SJSA1 (cell line): ENCODE data around the gene INPP4A. TPM values are rescaled to one million over a fixed set of nuclear protein-coding genes. Genes with fewer than 3 reads are reported as not detected.
A peak's percentile ranks its signal among the peaks of the same experiment; 100 is the strongest.

Experiments
- DNase-seq, 2 experiments: peaks; one replicate each; pipeline ENCODE4 v3.0.0-alpha.2; 2015 to 2020; ENCODE audit warnings: low spot score in 2 of 2, low read depth in 1 of 2
- H3K27ac ChIP-seq: fragments of 250-450 bp; sonication (Bioruptor Pico); 2 replicates; pipeline ENCODE4 v1.5.1; 2020; ENCODE audit warnings: mild to moderate bottlenecking, moderate library complexity
- H3K27me3 ChIP-seq: fragments of 250-450 bp; sonication (Bioruptor Pico); replicated peaks from 2 replicates; pipeline ENCODE4 v1.5.1; 2020; ENCODE audit warnings: mild to moderate bottlenecking, moderate library complexity
- H3K36me3 ChIP-seq: fragments of 250-450 bp; sonication (Bioruptor Pico); 2 replicates; pipeline ENCODE4 v1.5.1; 2020; ENCODE audit warnings: mild to moderate bottlenecking
- H3K4me1 ChIP-seq: fragments of 250-450 bp; sonication (Bioruptor Pico); replicated peaks from 2 replicates; pipeline ENCODE4 v1.6.1; 2021; ENCODE audit warnings: mild to moderate bottlenecking
- H3K4me3 ChIP-seq: fragments of 250-450 bp; sonication (Bioruptor Pico); 2 replicates; pipeline ENCODE4 v1.5.1; 2020; ENCODE audit warnings: mild to moderate bottlenecking
- H3K9me3 ChIP-seq: fragments of 250-450 bp; sonication (Bioruptor Pico); replicated peaks from 2 replicates; pipeline ENCODE4 v1.5.1; 2020; ENCODE audit warnings: mild to moderate bottlenecking
- total RNA-seq: library from RNA; depleted of rRNA; stranded (reverse); fragments of >200 nt; shearing (Covaris generic); gene quantifications from 2 replicates; pipeline ENCODE4 v1.2.3, GENCODE V29; 2014

The INPP4A gene
- total RNA-seq, 1 experiment from 2014 or later = 16.9 TPM

DNA sequence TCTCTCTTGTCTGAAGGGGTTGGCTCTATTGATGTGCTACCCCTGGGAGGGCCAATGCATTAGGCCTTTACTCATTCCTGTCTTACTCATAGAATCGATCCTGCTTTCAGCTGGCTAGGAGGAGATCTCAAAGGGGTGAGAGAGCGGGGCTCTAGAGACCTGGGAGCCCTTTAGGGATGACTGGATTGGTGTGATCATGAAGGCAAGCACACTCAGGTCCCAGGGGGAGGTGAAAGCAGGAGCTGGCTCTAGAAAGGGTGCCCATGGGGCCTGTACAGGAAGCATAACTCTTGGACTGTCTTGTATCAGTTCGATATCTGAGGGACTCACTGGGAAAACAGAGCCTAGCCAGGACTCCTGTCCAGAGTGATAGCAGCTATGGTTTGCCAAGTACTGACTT lies 47.8 kb downstream of the INPP4A start:
- H3K27me3 ChIP-seq = no peaks in the 10 kb centered on the region
- no peak overlapping the region for H3K27ac ChIP-seq
- peaks cover 5% of the 10 kb centered on the region; the same call in 1 of the 2 replicates for H3K9me3 ChIP-seq
- DNase-seq = no peak
- H3K36me3 ChIP-seq = no peaks in the 10 kb centered on the region
- H3K4me1 ChIP-seq = no peaks in the 10 kb centered on the region
- H3K4me3 ChIP-seq = no peak overlapping the region

DNA sequence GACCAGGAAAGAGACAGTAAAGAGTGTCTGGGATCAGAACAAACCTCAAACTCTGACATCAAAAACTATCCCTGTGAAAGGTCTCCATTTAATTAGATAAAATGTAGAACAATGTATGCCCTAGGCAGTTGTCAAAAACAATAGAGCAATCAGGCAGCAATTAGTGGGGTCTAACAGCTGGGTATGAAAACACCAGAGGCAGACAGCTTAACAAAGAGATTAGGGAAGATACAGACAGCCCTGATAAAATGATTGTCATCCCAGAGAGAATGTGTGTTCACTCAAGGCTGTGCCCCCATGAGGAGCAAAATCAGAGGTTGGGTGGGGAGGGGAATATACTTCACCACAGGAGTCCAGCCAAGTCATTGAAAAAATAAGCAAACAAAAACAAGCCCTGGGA lies 50.0 kb downstream of the INPP4A start:
- no peak for DNase-seq
- Histone ChIP-seq H3K27me3 (no peaks in the 10 kb centered on the region), H3K27ac (no peak overlapping the region), H3K4me1 (peaks cover 8% of the 10 kb centered on the region; the same call in 1 of the 2 replicates), H3K36me3 (no peaks in the 10 kb centered on the region), H3K4me3 (no peak overlapping the region), H3K9me3 (peaks cover 5% of the 10 kb centered on the region; the same call in 1 of the 2 replicates)

DNA sequence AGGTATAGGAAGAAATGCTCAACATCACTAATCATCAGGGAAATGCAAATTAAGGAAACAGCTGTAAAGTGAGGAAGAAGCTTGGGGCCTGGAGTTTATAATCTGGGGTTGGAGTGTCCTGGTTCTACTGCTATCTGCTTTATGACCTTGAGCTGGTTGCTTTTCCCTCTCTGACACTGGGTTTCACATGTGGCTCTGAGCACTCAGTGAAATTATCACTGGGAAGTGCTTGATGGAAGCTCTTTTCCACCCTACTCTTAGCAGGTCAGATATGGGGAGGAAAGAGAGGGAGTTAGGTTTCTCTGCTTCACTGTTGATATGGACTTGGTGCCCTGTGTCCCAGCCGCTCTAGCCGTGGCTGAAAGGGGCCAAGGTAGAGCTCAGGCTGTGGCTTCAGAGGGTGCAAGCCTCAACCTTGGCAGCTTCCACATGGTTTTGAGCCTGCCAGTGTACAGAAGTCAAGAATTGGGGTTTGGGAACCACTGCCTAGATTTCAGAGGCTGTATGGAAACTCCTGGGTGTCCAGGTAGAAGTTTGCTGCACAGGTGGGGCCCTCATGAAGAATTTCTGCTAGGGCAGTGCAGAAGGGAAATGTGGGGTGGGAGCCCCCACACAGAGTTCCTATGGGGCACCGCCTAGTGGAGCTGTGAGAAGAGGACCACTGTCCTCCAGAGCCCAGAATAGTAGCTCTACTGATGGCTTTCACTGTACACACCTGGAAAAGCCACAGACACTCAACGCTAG lies 52.3 kb downstream of the INPP4A start:
- Histone ChIP-seq H3K27ac (no peak overlapping the region), H3K36me3 (no peaks in the 10 kb centered on the region), H3K27me3 (no peaks in the 10 kb centered on the region), H3K9me3 (peaks cover 5% of the 10 kb centered on the region; the same call in 1 of the 2 replicates), H3K4me3 (no peak overlapping the region), H3K4me1 (peaks cover 10% of the 10 kb centered on the region)
- no peak for DNase-seq

DNA sequence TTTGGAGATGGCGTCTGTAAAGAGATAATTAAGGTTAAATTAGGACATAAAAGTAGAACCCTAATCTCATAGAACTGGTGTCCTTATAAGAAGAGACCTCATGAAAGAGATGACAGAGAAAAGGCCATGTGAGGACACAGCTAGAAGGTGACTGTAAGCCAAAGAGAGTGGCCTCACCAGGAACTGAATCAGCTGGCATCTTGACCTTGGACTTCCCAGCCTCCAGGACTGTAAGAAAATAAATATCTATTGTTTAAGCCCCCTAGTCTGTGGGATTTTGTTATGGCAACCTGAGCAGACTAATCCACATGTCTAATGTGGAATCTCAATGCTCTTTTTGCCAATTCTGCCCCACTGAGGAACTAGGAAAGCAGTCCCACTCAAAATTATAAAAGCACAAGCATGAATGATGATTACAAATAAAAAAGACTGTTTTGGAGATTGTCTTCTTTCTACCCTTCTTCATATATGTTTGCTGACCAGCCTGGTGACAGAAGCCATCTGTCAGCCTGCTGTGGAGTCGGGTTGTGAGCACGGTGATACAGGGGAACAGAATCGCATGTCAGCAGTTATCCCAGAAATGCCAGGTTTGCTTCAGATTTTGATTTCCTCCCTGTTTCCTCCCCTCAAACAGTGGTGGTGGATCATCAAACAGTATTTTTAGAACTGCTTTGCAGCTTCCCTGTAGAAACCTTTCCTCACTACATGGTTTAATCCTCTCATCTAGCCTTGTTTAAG lies 54.2 kb downstream of the INPP4A start:
- Histone ChIP-seq H3K9me3 (peaks cover 9% of the 10 kb centered on the region), H3K27me3 (no peaks in the 10 kb centered on the region), H3K27ac (no peak overlapping the region), H3K36me3 (no peaks in the 10 kb centered on the region), H3K4me1 (peaks cover 22% of the 10 kb centered on the region), H3K4me3 (no peak overlapping the region)
- DNase-seq = no peak

DNA sequence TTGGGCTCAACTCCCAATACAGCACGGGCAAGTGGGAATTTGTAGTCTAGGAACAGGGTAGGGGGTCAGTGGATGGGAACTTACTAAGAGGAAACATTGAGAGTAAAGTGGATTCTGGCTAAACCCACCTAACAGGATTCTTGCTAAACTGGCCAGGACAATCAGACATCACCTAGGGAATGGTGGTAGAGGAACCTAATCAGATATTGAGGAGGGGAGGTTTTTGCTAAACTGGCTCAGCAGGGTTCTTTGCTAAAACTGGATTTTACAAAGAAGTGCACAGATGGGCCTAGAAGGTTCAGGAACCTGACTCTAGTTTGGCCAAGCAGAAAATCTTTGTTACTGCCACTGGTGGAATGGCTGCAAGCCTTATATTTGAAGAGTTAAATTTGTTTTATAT lies 55.9 kb downstream of the INPP4A start:
- no peak for DNase-seq
- H3K27ac ChIP-seq = no peak overlapping the region
- peaks cover 27% of the 10 kb centered on the region for H3K4me1 ChIP-seq
- peaks cover 6% of the 10 kb centered on the region; the same call in 1 of the 2 replicates for H3K9me3 ChIP-seq
- H3K36me3 ChIP-seq = no peaks in the 10 kb centered on the region
- no peaks in the 10 kb centered on the region for H3K27me3 ChIP-seq
- no peak overlapping the region for H3K4me3 ChIP-seq

DNA sequence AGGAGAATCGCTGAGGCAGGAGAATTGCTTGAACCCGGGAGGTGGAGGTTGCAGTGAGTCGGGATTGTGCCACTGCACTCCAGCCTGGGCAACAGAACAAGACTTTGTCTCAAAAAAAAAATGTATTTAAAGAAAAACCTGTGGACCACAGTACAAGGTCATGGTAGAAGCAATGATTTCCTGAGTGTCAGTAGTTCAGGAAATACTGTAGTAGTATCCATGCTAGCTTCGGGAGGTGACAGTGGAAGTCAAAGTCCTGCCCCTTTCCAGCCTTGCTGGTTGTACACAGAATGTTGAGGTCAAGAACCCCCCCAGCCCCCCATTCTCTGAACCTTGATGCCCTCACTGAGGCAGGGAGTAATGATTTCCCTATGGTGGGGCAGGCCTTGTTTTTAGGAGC lies 56.6 kb downstream of the INPP4A start:
- peaks cover 6% of the 10 kb centered on the region; the same call in 1 of the 2 replicates for H3K9me3 ChIP-seq
- no peak overlapping the region for H3K27ac ChIP-seq
- H3K36me3 ChIP-seq = no peaks in the 10 kb centered on the region
- no peak overlapping the region for H3K4me3 ChIP-seq
- no peak for DNase-seq
- peaks cover 27% of the 10 kb centered on the region for H3K4me1 ChIP-seq
- no peaks in the 10 kb centered on the region for H3K27me3 ChIP-seq

DNA sequence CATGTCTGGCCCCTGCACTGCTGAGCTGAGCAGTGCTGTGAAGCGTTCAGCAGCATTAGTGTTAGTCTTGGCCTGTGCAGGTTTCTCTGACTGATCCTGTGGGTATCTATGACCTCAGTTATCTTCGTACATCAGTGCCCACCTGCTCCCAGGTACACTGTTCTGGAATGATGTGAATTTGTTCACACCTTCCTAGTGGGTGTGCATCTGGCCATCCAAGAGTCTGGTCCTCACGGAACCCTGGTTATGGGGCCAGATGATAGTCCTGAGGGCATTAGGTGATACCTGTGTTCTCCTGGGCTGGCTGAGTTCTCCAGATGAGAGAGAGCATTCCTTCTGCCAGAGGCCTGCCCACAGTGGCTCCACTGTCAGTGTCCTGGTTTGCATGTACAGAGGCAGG lies 57.2 kb downstream of the INPP4A start:
- no peak for DNase-seq
- H3K4me1 ChIP-seq = peaks cover 27% of the 10 kb centered on the region
- no peaks in the 10 kb centered on the region for H3K36me3 ChIP-seq
- H3K4me3 ChIP-seq = no peak overlapping the region
- H3K27me3 ChIP-seq = no peaks in the 10 kb centered on the region
- H3K27ac ChIP-seq = peak overlapping the region; percentile 84
- peaks cover 6% of the 10 kb centered on the region; the same call in 1 of the 2 replicates for H3K9me3 ChIP-seq

DNA sequence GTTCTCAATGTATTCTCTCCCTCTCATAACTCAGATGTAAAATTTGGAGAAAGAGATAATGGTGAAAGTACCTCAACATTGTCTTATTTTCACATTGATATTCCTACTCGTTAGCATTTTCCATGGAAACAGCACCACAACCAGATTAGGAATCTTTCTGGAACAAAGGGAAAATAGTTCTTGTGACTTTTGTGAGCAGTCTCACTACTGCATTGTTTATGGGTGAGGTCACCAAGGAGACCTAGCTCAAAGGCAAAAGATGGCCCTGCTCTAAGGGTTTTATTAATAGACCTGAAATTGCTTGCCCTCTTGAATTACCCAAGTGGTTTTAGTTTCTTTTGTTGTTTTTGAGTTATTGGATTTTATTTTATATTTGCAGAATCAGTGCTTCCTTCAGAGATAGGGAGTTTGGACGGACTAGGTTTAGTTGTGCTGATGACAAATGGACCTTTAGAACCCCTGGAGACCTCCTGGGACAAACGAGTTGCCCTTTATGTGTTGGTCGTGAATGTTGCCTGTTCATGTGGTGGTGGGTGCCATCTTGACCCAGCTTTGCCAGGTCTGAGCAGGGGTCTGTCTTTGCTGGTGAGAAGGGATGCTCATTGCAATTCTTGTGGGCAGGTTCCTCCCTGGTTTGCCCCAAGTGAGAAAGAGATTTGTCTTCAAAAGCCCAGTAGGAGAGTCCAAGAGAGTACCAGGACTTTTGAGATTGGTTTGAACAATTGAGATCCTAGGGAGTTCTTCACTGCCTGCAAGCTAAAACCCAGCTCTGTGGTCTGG lies 58.1 kb downstream of the INPP4A start:
- H3K27ac ChIP-seq = peak overlapping the region; percentile 84
- no peaks in the 10 kb centered on the region for H3K27me3 ChIP-seq
- peaks cover 27% of the 10 kb centered on the region for H3K4me1 ChIP-seq
- H3K9me3 ChIP-seq = peaks cover 4% of the 10 kb centered on the region; the same call in 1 of the 2 replicates
- DNase-seq = peak in 1 of 2 experiments; percentile 61
- H3K36me3 ChIP-seq = no peaks in the 10 kb centered on the region
- no peak overlapping the region for H3K4me3 ChIP-seq

DNA sequence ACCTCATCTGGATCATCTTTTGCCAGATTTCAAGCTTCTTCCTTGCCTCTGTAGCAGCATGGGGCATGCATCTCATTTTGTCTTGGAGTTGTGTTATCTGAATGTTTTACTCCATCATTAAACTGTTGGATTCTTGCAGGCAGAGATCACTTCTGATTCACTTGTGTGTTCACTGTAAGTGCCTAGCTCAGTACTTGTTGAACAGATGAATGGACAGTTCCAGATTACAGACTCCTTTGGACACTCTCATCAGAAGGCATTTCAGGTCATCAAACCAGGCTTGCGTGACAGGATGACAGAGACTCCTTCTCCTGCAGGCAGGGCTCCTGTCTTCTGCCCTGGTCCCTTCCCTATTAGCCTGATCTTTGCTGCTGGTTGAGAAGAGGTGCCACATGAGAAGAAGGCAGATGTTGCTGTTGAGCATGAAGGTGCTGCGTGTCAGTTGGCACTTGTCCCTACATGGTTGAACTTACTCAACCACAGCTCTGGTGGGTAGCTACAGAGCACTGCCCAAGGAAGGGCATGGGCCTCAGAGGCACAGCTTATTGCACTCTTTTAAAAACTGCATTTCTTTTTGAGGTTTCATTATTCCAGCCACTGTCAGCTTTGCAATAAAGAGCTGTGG lies 58.9 kb downstream of the INPP4A start:
- Histone ChIP-seq H3K9me3 (peaks cover 4% of the 10 kb centered on the region; the same call in 1 of the 2 replicates), H3K27me3 (no peaks in the 10 kb centered on the region), H3K36me3 (no peaks in the 10 kb centered on the region), H3K4me3 (no peak overlapping the region), H3K27ac (no peak overlapping the region), H3K4me1 (peaks cover 25% of the 10 kb centered on the region)
- no peak for DNase-seq

DNA sequence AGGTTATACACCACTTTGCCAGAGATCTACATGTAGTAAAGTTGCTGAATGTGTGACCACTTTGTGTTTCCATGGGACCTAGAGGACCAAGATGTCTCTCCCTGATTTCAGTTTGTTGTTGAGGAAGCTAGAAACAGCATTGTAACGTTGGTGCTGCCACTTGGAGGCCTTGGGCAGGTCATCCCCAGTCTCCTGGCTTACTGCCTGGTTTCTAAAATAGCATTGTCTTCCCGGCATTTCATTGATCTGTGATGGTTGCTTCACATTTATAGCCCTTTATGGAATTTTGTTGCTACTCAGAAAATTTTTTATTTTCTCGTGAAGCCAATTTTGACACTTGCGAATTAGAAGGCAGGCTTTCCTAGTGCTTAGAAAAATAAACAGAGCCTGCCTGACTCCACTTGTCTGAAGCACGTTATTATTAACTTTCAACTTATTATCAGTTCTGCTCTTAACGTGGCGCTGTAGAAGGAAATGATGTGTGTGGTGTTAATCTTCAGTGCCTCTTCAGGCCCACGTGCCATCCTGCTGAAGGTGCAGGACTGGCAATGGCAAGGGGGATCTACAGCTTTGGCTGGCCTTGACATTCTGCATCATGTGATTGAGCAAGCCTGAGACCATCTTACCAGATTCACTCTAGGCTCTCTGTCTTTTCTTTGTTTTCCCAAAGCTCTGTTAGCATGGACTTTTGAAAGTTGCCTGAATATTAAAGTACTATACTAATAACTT lies 59.9 kb downstream of the INPP4A start:
- H3K27ac ChIP-seq = no peak overlapping the region
- peaks cover 19% of the 10 kb centered on the region for H3K4me1 ChIP-seq
- peaks cover 4% of the 10 kb centered on the region; the same call in 1 of the 2 replicates for H3K9me3 ChIP-seq
- H3K4me3 ChIP-seq = no peak overlapping the region
- H3K36me3 ChIP-seq = no peaks in the 10 kb centered on the region
- H3K27me3 ChIP-seq = no peaks in the 10 kb centered on the region
- DNase-seq = no peak

DNA sequence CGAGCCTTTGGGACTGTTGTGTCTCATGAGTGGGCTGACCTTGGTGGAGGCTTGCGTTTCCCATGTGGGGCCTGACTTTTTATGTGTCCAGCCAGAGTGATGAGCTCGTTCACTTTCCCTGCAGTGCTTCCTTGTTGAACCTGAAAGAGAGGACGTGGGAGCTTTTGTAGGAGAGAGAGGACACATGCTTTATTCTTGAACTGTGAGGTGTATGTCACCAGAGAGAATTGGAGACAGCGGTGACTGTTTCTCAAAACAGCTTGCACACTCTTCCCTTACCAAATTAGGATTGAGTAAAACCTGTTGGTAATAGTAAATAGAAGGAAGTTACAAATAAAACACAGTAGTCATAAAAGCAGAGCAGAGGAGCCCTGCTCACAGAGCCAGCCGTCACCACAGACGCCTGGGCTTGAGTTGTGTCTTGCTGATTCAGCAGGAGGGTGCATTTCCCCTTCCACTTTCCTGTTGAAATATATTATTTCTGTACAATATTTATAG lies 60.7 kb downstream of the INPP4A start:
- no peaks in the 10 kb centered on the region for H3K27me3 ChIP-seq
- H3K4me1 ChIP-seq = peaks cover 19% of the 10 kb centered on the region
- H3K36me3 ChIP-seq = no peaks in the 10 kb centered on the region
- no peak overlapping the region for H3K4me3 ChIP-seq
- peak in 1 of 2 experiments; percentile 26 for DNase-seq
- no peak overlapping the region for H3K27ac ChIP-seq
- peaks cover 4% of the 10 kb centered on the region; the same call in 1 of the 2 replicates for H3K9me3 ChIP-seq

DNA sequence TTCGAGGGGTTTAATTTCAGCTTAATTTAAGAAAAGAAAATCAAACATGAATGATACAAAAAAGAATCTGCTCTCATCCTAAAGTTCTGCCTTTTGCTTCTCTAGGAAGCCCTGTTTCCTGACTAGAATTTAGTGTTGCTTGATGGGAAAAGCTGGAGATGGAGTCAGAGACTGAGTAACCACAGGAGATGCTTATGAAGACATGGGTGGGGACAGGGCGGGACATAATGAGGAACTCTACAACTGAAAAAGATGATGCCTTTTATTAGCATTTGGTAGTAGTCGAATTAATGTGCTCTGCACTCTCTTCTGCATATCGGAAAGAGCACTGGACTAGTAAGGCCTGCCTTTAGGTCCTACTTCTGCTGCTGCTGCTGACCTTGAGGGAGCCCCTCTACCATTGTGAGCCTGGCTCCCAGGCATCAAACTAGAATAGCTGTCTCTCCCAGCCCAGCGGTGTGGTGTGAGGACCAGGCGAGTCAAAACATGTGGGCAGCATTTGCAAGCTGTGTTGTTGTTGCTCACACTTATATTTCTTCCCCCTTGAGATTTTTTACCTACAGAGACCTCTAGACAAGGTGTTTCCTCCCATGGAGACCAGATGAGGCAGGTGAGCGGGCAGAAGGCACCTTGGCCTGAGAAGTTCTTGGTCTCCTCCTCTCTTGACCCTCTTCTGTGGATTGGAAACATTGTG lies 61.5 kb downstream of the INPP4A start:
- Histone ChIP-seq H3K4me1 (peaks cover 19% of the 10 kb centered on the region), H3K4me3 (no peak overlapping the region), H3K36me3 (no peaks in the 10 kb centered on the region), H3K9me3 (peaks cover 4% of the 10 kb centered on the region; the same call in 1 of the 2 replicates), H3K27me3 (no peaks in the 10 kb centered on the region), H3K27ac (no peak overlapping the region)
- peak in 1 of 2 experiments; percentile 24 for DNase-seq
